ENCODE measurements around the gene LKAAEAR1.

GRCh38 chr20:64039293-64040160 is 44.7 kb downstream of the LKAAEAR1 start:
- TF ChIP-seq SIN3A (IDR thresholded peaks at IDR 0.05; ENCODE audit: borderline replicate concordance, insufficient read depth, low read length) (no peak), REST (IDR thresholded peaks at IDR 0.05; ENCODE audit: insufficient read depth in 1 of 2, low read depth in 2 of 2, low read length in 2 of 2) (no peak), TAF1 (IDR thresholded peaks at IDR 0.05; ENCODE audit: borderline replicate concordance, insufficient read depth, low read length) (no peak), POLR2AphosphoS5 (IDR thresholded peaks at IDR 0.05; ENCODE audit: low read depth, low read length) (no peak)

Data from PFSK-1 (cell line).